Astrocyte (in vitro differentiated cells and primary cell): ENCODE data around the gene ZNF492. TPM values are rescaled to one million over a fixed set of nuclear protein-coding genes. Genes with fewer than 3 reads are reported as not detected.

Experiments
- DNase-seq: peaks from one replicate; pipeline ENCODE4 v3.0.0-alpha.2; 2010; ENCODE audit warnings: low read depth
- FAIRE-seq: peaks from 2 replicates; lab custom pipeline; 2011; peaks lifted over from hg19 to GRCh38; lab: Jason Lieb, UNC
- H2AFZ ChIP-seq: 2 replicates; pipeline ENCODE4 v1.6.0; 2012; ENCODE audit warnings: low read depth, low read length, inconsistent platforms
- H3K27ac ChIP-seq: 2 replicates; pipeline ENCODE4 v1.5.1; 2011; ENCODE audit warnings: low read depth, low read length, inconsistent platforms
- H3K27me3 ChIP-seq: 2 replicates; pipeline ENCODE4 v1.6.0; 2011; ENCODE audit warnings: low read length, inconsistent platforms; ENCODE audit not compliant: insufficient read depth
- H3K36me3 ChIP-seq: 2 replicates; pipeline ENCODE4 v1.5.1; 2011; ENCODE audit warnings: low read length, inconsistent platforms; ENCODE audit not compliant: insufficient read depth
- H3K4me1 ChIP-seq: 2 replicates; pipeline ENCODE4 v1.5.1; 2011; ENCODE audit warnings: low read length, inconsistent platforms; ENCODE audit not compliant: insufficient read depth
- H3K4me2 ChIP-seq: 2 replicates; pipeline ENCODE4 v1.6.0; 2012; ENCODE audit warnings: low read length, inconsistent platforms
- H3K4me3 ChIP-seq: 2 replicates; pipeline ENCODE4 v1.5.1; 2011; ENCODE audit warnings: low read depth, mild to moderate bottlenecking, low read length, inconsistent platforms; ENCODE audit not compliant: insufficient read depth
- H3K79me2 ChIP-seq: 2 replicates; pipeline ENCODE4 v1.6.0; 2012; ENCODE audit warnings: mild to moderate bottlenecking, low read length, inconsistent platforms; ENCODE audit not compliant: insufficient read depth
- H3K9ac ChIP-seq: 2 replicates; pipeline ENCODE4 v1.6.0; 2012; ENCODE audit warnings: mild to moderate bottlenecking, low read length, inconsistent platforms
- H3K9me3 ChIP-seq: 2 replicates; pipeline ENCODE4 v1.5.1; 2012; ENCODE audit warnings: low read depth, mild to moderate bottlenecking, low read length, inconsistent platforms; ENCODE audit not compliant: insufficient read depth
- H4K20me1 ChIP-seq: 2 replicates; pipeline ENCODE4 v1.6.0; 2012; ENCODE audit warnings: low read length, inconsistent platforms; ENCODE audit not compliant: insufficient read depth
- H3K27ac Mint-ChIP-seq: one replicate; pipeline ENCODE4 v1.8.0; 2021; ENCODE audit warnings: mild to moderate bottlenecking, mixed read lengths; ENCODE audit not compliant: unreplicated experiment
- H3K27me3 Mint-ChIP-seq: one replicate; pipeline ENCODE4 v1.8.0; 2021; ENCODE audit warnings: low read depth, mixed read lengths; ENCODE audit not compliant: unreplicated experiment
- H3K36me3 Mint-ChIP-seq: one replicate; pipeline ENCODE4 v1.8.0; 2021; ENCODE audit warnings: low read depth, mixed read lengths; ENCODE audit not compliant: unreplicated experiment
- H3K4me1 Mint-ChIP-seq: one replicate; pipeline ENCODE4 v1.8.0; 2021; ENCODE audit warnings: low read depth, mixed read lengths; ENCODE audit not compliant: unreplicated experiment
- H3K4me3 Mint-ChIP-seq: one replicate; pipeline ENCODE4 v1.8.0; 2021; ENCODE audit warnings: mild to moderate bottlenecking, moderate library complexity, mixed read lengths; ENCODE audit not compliant: unreplicated experiment
- H3K9me3 Mint-ChIP-seq: one replicate; pipeline ENCODE4 v1.8.0; 2021; ENCODE audit warnings: mild to moderate bottlenecking, mixed read lengths; ENCODE audit not compliant: unreplicated experiment
- CTCF ChIP-seq: IDR thresholded peaks from 2 replicates; pipeline ENCODE4 v1.5.1; 2011; ENCODE audit warnings: low read depth, mild to moderate bottlenecking, inconsistent platforms, low read length, moderate library complexity; ENCODE audit not compliant: insufficient read depth
- EZH2 ChIP-seq: IDR thresholded peaks from 2 replicates; pipeline ENCODE4 v1.6.1; 2012; ENCODE audit warnings: mild to moderate bottlenecking, low read length, inconsistent platforms; ENCODE audit not compliant: insufficient read depth
- total RNA-seq: library from RNA; stranded (reverse); gene quantifications from 2 replicates; pipeline ENCODE4 v1.2.1, GENCODE V29; 2021

The ZNF492 gene
- total RNA-seq, 1 donor from 2014 or later: not detected

- no peaks in the 10 kb centered on the region for H3K4me1 Mint-ChIP-seq
- H3K36me3 Mint-ChIP-seq: no peaks in the 10 kb centered on the region
- no peaks in the 10 kb centered on the region for H3K4me1 ChIP-seq
- H4K20me1 ChIP-seq: no peaks in the 10 kb centered on the region
- H3K27me3 Mint-ChIP-seq: no peaks in the 10 kb centered on the region
- FAIRE-seq (no peak), DNase-seq (no peak)
- no peaks in the 10 kb centered on the region for H3K27me3 ChIP-seq
- H3K36me3 ChIP-seq: no peaks in the 10 kb centered on the region
- H3K9me3 Mint-ChIP-seq: peaks cover 40% of the 10 kb centered on the region
- no peak overlapping the region for H3K4me2 ChIP-seq
- H2AFZ ChIP-seq: no peak overlapping the region
- no peaks in the 10 kb centered on the region for H3K79me2 ChIP-seq
- H3K27ac Mint-ChIP-seq: no peak overlapping the region
- no peak for TF ChIP-seq EZH2
- TF ChIP-seq CTCF: no peak
- no peak overlapping the region for H3K4me3 ChIP-seq
- no peak overlapping the region for H3K9ac ChIP-seq
- H3K27ac ChIP-seq: no peak overlapping the region
- peaks cover 16% of the 10 kb centered on the region for H3K9me3 ChIP-seq
- no peak overlapping the region for H3K4me3 Mint-ChIP-seq
Observed at GRCh38 chr19:22608441-22608840, 25.7 kb upstream of the ZNF492 start.

GRCh38 chr19:22609630-22610029, 24.5 kb upstream of the ZNF492 start:
- no peak overlapping the region for H3K4me3 Mint-ChIP-seq
- H3K9ac ChIP-seq: no peak overlapping the region
- H2AFZ ChIP-seq: no peak overlapping the region
- FAIRE-seq (no peak), DNase-seq (no peak)
- H4K20me1 ChIP-seq: no peaks in the 10 kb centered on the region
- no peaks in the 10 kb centered on the region for H3K4me1 Mint-ChIP-seq
- no peaks in the 10 kb centered on the region for H3K27me3 Mint-ChIP-seq
- H3K27ac Mint-ChIP-seq: no peak overlapping the region
- H3K27me3 ChIP-seq: no peaks in the 10 kb centered on the region
- no peaks in the 10 kb centered on the region for H3K4me1 ChIP-seq
- peaks cover 14% of the 10 kb centered on the region for H3K9me3 ChIP-seq
- H3K4me3 ChIP-seq: no peak overlapping the region
- H3K36me3 Mint-ChIP-seq: no peaks in the 10 kb centered on the region
- no peaks in the 10 kb centered on the region for H3K36me3 ChIP-seq
- no peak overlapping the region for H3K4me2 ChIP-seq
- peaks cover 38% of the 10 kb centered on the region for H3K9me3 Mint-ChIP-seq
- H3K79me2 ChIP-seq: no peaks in the 10 kb centered on the region
- H3K27ac ChIP-seq: no peak overlapping the region
- no peak for TF ChIP-seq EZH2
- TF ChIP-seq CTCF: no peak

GRCh38 chr19:22610121-22610520, 24.0 kb upstream of the ZNF492 start:
- H2AFZ ChIP-seq: no peak overlapping the region
- H3K9me3 Mint-ChIP-seq: peaks cover 37% of the 10 kb centered on the region
- no peak overlapping the region for H3K27ac Mint-ChIP-seq
- no peaks in the 10 kb centered on the region for H3K36me3 ChIP-seq
- FAIRE-seq: no peak
- H3K27me3 Mint-ChIP-seq: no peaks in the 10 kb centered on the region
- H4K20me1 ChIP-seq: no peaks in the 10 kb centered on the region
- no peaks in the 10 kb centered on the region for H3K36me3 Mint-ChIP-seq
- H3K27ac ChIP-seq: no peak overlapping the region
- TF ChIP-seq EZH2 (no peak), CTCF (no peak)
- no peaks in the 10 kb centered on the region for H3K79me2 ChIP-seq
- no peaks in the 10 kb centered on the region for H3K27me3 ChIP-seq
- H3K9me3 ChIP-seq: peaks cover 13% of the 10 kb centered on the region
- H3K4me3 Mint-ChIP-seq: no peak overlapping the region
- no peak for DNase-seq
- no peaks in the 10 kb centered on the region for H3K4me1 ChIP-seq
- no peak overlapping the region for H3K4me3 ChIP-seq
- no peak overlapping the region for H3K9ac ChIP-seq
- no peak overlapping the region for H3K4me2 ChIP-seq
- no peaks in the 10 kb centered on the region for H3K4me1 Mint-ChIP-seq
